HepG2 (cell line): ENCODE data around the gene HID1. TPM values are rescaled to one million over a fixed set of nuclear protein-coding genes. Genes with fewer than 3 reads are reported as not detected.

Experiments used
- JUNB ChIP-seq: sonication (generic); formaldehyde crosslinking; IDR thresholded peaks from 2 replicates; pipeline ENCODE4 v1.8.0; 2022; ENCODE audit warnings: missing genetic modification reagents, mild to moderate bottlenecking, borderline replicate concordance
- MAZ ChIP-seq, 2 experiments: sonication (generic) in 1 of 2; formaldehyde crosslinking in 1 of 2; IDR thresholded peaks; 2 replicates each; pipeline versions ENCODE4 v1.5.0 to v1.6.1; 2012 to 2020; ENCODE audit warnings: low read depth in 2 of 2, mild to moderate bottlenecking in 2 of 2, borderline replicate concordance in 1 of 2, improper control_type of control experiment in 1 of 2, low read length in 1 of 2, missing genetic modification reagents in 1 of 2, moderate library complexity in 1 of 2
- NBN ChIP-seq: fragments of 450-650 bp; conservative IDR thresholded peaks from 2 replicates; pipeline ENCODE4 v1.6.1; 2017
- SOX13 ChIP-seq, 3 experiments: fragments of 450-650 bp in 1 of 3; sonication (generic) in 1 of 3; formaldehyde crosslinking in 1 of 3; IDR thresholded peaks in 2 of 3; conservative IDR thresholded peaks in 1 of 3; 2 replicates each; pipeline versions ENCODE4 v1.5.0 to v1.6.1; 2016 to 2020; ENCODE audit warnings: antibody characterized with exemption in 1 of 3, mild to moderate bottlenecking in 1 of 3, missing compliant biosample characterization in 1 of 3, missing genetic modification reagents in 1 of 3, moderate library complexity in 1 of 3
- SP4 ChIP-seq: sonication (generic); formaldehyde crosslinking; IDR thresholded peaks from 2 replicates; pipeline ENCODE4 v1.8.1; 2023; ENCODE audit warnings: mild to moderate bottlenecking, missing genetic modification reagents
- ZBTB38 ChIP-seq: sonication (generic); formaldehyde crosslinking; IDR thresholded peaks from 2 replicates; pipeline ENCODE4 v1.5.1; 2020; ENCODE audit warnings: mild to moderate bottlenecking, missing genetic modification reagents
- ZNF556 ChIP-seq: sonication (generic); formaldehyde crosslinking; IDR thresholded peaks from 2 replicates; pipeline ENCODE4 v1.4.0; 2020; ENCODE audit warnings: mild to moderate bottlenecking, missing genetic modification reagents, borderline replicate concordance
- ZNF607 ChIP-seq: sonication (generic); formaldehyde crosslinking; IDR thresholded peaks from 2 replicates; pipeline ENCODE4 v1.5.1; 2020; ENCODE audit warnings: missing genetic modification reagents, mild to moderate bottlenecking, borderline replicate concordance
- ZNF616 ChIP-seq: sonication (generic); formaldehyde crosslinking; IDR thresholded peaks from 2 replicates; pipeline ENCODE4 v1.5.0; 2020; ENCODE audit warnings: low read depth, mild to moderate bottlenecking, missing genetic modification reagents
- ZNF773 ChIP-seq: sonication (generic); formaldehyde crosslinking; IDR thresholded peaks from 2 replicates; pipeline ENCODE4 v1.4.0; 2020; ENCODE audit warnings: missing genetic modification reagents, borderline replicate concordance
- polyA plus RNA-seq, 8 experiments: library from polyadenylated mRNA; depleted of rRNA in 3 of 8; stranded (reverse) in 7 of 8; unstranded in 1 of 8; fragments of >200 nt; fragmentation: Illumina TruSeq in 4 of 8; extraction: Trizol in 4 of 8; gene quantifications; 2 replicates each; pipeline versions ENCODE4 v1.2.1 to v1.2.3, GENCODE V29; 2011 to 2016; ENCODE audit warnings: low read depth in 4 of 8, missing spikeins in 1 of 8, mixed read lengths in 1 of 8; ENCODE audit not compliant: insufficient read depth in 1 of 8
- total RNA-seq, 5 experiments: library from RNA; depleted of rRNA; stranded (reverse); fragments of >200 nt; fragmentation: Illumina TruSeq; extraction: Trizol; gene quantifications; 2 replicates each; pipeline ENCODE4 v1.2.3, GENCODE V29; 2016; ENCODE audit warnings: low read depth in 1 of 5
- TF ChIP-seq, protein P1 (sequence below): sonication (generic); formaldehyde crosslinking; IDR thresholded peaks from 2 replicates; pipeline ENCODE4 v1.5.1; 2020; ENCODE audit warnings: mild to moderate bottlenecking, moderate library complexity, missing genetic modification reagents
- TF ChIP-seq, protein P2 (sequence below): sonication (generic); formaldehyde crosslinking; IDR thresholded peaks from 2 replicates; pipeline ENCODE4 v1.4.0; 2020; ENCODE audit warnings: mild to moderate bottlenecking, missing genetic modification reagents, borderline replicate concordance
- TF ChIP-seq, protein P3 (sequence below): IDR thresholded peaks from 2 replicates; pipeline ENCODE4 v1.6.1; 2016; ENCODE audit warnings: low read depth
- TF ChIP-seq, protein P4 (sequence below): sonication (generic); formaldehyde crosslinking; IDR thresholded peaks from 2 replicates; pipeline ENCODE4 v1.8.1; 2023; ENCODE audit warnings: mild to moderate bottlenecking, moderate library complexity, missing genetic modification reagents
- TF ChIP-seq, protein P5 (sequence below): sonication (generic); formaldehyde crosslinking; conservative IDR thresholded peaks from 2 replicates; pipeline ENCODE4 v1.4.0; 2020; ENCODE audit warnings: missing genetic modification reagents

Gene HID1
- total and polyA plus RNA-seq, 2 of the 13 experiments (the other 11 are each of a cell fraction or from before 2014, with no cell fraction given), result 2.1 to 10.6 TPM

DNA sequence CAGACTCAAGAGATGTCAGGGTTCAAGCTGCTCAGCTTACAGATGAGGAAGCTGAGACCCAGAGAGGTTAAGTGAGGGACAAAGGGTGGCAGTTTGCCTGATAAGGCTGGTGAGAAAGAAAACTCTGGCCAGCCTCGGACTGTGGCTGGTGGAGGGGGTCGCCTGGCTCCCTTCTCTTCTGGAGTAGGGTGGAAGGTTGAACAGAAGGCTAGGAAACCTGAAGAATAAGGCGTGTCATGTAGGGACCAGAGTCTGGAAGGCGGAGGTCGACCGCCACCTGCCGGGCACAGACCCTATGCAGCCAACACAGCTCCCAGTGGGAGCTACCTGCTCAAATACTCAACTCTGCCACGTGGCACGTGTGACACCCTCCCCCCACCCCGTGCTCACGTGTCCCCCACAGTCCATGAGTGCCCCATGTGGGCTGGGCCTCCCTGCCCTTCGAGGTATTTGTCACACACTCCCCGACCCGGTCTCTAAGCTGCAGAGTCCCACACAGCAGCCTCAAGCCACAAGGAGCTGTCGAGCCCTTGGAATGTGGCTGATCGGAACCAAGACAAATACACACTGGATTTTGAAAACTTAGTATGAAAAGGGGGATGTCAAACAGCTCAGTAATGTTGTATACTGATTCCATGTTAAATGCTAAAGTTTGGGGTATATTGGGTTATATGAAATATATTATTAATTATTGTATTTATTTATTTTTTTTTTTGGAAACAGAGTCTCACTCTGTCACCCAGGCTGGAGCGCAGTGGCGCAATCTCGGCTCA is 11.8 kb downstream of the HID1 start (continued):
- TF ChIP-seq ZNF773 (CRISPR knock-in tag) (peak; percentile 72; the same call in 1 of the 2 replicates), ZNF556 (peak; percentile 49; the same call in 1 of the 2 replicates), ZNF607 (CRISPR knock-in tag) (peak; percentile 67; the same call in 1 of the 2 replicates), ZBTB38 (peak; percentile 51; the same call in 1 of the 2 replicates), MAZ (IDR thresholded peaks at IDR 0.05; ENCODE audit: borderline replicate concordance, low read depth, low read length) (no peak), MAZ (CRISPR knock-in tag; IDR thresholded peaks at IDR 0.05; ENCODE audit: low read depth) (peak; percentile 68; the same call in 1 of the 2 replicates), NBN (no peak), SOX13 (IDR thresholded peaks at IDR 0.05) (no peak), SOX13 (CRISPR knock-in tag; conservative IDR thresholded peaks at IDR 0.05 in 1 of 2, IDR thresholded peaks at IDR 0.05 in 1 of 2) (peak in 1 of 2 experiments; percentile 65; a peak in 1 of 4 replicates), SP4 (peak; percentile 74), JUNB (CRISPR knock-in tag) (0 out of 2 replicates have a peak, but pooled peaks have one; percentile 34), ZNF616 (0 out of 2 replicates have a peak, but pooled peaks have one; percentile 53)
- TF ChIP-seq, protein P1, sequence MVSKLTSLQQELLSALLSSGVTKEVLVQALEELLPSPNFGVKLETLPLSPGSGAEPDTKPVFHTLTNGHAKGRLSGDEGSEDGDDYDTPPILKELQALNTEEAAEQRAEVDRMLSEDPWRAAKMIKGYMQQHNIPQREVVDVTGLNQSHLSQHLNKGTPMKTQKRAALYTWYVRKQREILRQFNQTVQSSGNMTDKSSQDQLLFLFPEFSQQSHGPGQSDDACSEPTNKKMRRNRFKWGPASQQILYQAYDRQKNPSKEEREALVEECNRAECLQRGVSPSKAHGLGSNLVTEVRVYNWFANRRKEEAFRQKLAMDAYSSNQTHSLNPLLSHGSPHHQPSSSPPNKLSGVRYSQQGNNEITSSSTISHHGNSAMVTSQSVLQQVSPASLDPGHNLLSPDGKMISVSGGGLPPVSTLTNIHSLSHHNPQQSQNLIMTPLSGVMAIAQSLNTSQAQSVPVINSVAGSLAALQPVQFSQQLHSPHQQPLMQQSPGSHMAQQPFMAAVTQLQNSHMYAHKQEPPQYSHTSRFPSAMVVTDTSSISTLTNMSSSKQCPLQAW (CRISPR knock-in tag), result peak; percentile 63
- TF ChIP-seq, protein P2, sequence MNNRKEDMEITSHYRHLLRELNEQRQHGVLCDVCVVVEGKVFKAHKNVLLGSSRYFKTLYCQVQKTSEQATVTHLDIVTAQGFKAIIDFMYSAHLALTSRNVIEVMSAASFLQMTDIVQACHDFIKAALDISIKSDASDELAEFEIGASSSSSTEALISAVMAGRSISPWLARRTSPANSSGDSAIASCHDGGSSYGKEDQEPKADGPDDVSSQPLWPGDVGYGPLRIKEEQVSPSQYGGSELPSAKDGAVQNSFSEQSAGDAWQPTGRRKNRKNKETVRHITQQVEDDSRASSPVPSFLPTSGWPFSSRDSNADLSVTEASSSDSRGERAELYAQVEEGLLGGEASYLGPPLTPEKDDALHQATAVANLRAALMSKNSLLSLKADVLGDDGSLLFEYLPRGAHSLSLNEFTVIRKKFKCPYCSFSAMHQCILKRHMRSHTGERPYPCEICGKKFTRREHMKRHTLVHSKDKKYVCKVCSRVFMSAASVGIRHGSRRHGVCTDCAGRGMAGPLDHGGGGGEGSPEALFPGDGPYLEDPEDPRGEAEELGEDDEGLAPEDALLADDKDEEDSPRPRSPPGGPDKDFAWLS, result no peak
- TF ChIP-seq, protein P3, sequence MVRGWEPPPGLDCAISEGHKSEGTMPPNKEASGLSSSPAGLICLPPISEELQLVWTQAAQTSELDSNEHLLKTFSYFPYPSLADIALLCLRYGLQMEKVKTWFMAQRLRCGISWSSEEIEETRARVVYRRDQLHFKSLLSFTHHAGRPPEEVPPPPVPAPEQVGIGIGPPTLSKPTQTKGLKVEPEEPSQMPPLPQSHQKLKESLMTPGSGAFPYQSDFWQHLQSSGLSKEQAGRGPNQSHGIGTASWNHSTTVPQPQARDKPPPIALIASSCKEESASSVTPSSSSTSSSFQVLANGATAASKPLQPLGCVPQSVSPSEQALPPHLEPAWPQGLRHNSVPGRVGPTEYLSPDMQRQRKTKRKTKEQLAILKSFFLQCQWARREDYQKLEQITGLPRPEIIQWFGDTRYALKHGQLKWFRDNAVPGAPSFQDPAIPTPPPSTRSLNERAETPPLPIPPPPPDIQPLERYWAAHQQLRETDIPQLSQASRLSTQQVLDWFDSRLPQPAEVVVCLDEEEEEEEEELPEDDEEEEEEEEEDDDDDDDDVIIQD (CRISPR knock-in tag), result no peak
- TF ChIP-seq, protein P4, sequence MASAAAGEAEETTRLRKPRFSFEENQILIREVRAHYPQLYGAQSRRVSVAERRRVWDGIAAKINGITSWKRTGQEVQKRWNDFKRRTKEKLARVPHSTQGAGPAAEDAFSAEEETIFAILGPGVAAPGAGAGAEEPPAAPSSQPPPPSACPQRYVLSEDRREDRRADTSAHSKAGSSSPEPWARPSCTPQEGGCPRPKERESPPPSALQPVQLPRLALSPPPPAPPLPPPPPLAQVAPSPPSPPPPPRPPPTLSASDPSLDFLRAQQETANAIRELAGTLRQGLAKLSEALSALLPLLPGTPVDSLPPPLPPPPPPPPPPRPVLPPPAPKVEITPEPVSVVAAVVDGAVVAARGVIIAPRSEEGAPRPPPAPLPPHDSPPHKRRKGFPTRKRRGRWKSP (CRISPR knock-in tag), result peak; percentile 56; the same call in 1 of the 2 replicates
- TF ChIP-seq, protein P5, sequence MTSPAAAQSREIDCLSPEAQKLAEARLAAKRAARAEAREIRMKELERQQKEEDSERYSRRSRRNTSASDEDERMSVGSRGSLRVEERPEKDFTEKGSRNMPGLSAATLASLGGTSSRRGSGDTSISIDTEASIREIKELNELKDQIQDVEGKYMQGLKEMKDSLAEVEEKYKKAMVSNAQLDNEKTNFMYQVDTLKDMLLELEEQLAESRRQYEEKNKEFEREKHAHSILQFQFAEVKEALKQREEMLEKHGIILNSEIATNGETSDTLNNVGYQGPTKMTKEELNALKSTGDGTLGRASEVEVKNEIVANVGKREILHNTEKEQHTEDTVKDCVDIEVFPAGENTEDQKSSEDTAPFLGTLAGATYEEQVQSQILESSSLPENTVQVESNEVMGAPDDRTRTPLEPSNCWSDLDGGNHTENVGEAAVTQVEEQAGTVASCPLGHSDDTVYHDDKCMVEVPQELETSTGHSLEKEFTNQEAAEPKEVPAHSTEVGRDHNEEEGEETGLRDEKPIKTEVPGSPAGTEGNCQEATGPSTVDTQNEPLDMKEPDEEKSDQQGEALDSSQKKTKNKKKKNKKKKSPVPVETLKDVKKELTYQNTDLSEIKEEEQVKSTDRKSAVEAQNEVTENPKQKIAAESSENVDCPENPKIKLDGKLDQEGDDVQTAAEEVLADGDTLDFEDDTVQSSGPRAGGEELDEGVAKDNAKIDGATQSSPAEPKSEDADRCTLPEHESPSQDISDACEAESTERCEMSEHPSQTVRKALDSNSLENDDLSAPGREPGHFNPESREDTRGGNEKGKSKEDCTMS (CRISPR knock-in tag), result no peak
